Activated CD8-positive, alpha-beta T cell treated with anti-CD3 and anti-CD28 coated beads for 36 hours (primary cell): Measurements from ENCODE around the gene MEF2C. TPM values are rescaled to one million over a fixed set of nuclear protein-coding genes. Genes with fewer than 3 reads are reported as not detected.
A peak's percentile ranks its signal among the peaks of the same experiment; 100 is the strongest.

Experiments
- ATAC-seq: fragments of 200-7000 bp; cut with Tn5 transposase; one replicate; pipeline ENCODE4 v1.10.0; 2021; ENCODE audit warnings: mild to moderate bottlenecking, moderate library complexity
- CTCF ChIA-PET: fragments of 350-600 bp; sonication (Branson Sonifier 250); formaldehyde crosslinking; loops from one replicate; lab custom pipeline; 2021; ENCODE audit warnings: antibody characterized with exemption; lab: Charles Lee
- POLR2A ChIA-PET: fragments of 350-600 bp; sonication (Branson Sonifier 250); formaldehyde crosslinking; loops from one replicate; lab custom pipeline; 2021; ENCODE audit warnings: antibody characterized with exemption; lab: Charles Lee
- DNase-seq: peaks from one replicate; pipeline ENCODE4 v3.0.0-alpha.2; 2020
- H3K27ac Mint-ChIP-seq: one replicate; pipeline ENCODE4 v1.8.0; 2021; ENCODE audit warnings: mild to moderate bottlenecking, mixed read lengths
- H3K27me3 Mint-ChIP-seq: one replicate; pipeline ENCODE4 v1.8.0; 2021; ENCODE audit warnings: mixed read lengths
- H3K36me3 Mint-ChIP-seq: one replicate; pipeline ENCODE4 v1.8.0; 2021; ENCODE audit warnings: low read depth, mixed read lengths
- H3K4me1 Mint-ChIP-seq: one replicate; pipeline ENCODE4 v1.8.0; 2021; ENCODE audit warnings: low read depth, mixed read lengths
- H3K4me3 Mint-ChIP-seq: one replicate; pipeline ENCODE4 v1.8.0; 2021; ENCODE audit warnings: mild to moderate bottlenecking, moderate library complexity, mixed read lengths
- H3K9me3 Mint-ChIP-seq: one replicate; pipeline ENCODE4 v1.8.0; 2021; ENCODE audit warnings: mixed read lengths
- CTCF ChIP-seq: fragments of 200-600 bp; IDR thresholded peaks from one replicate; pipeline ENCODE4 v1.8.0; 2022; ENCODE audit warnings: antibody characterized with exemption, mild to moderate bottlenecking
- intact Hi-C: fragments of 100-400 bp; cut with micrococcal nuclease; formaldehyde crosslinking; loops from one replicate; pipeline ENCODE4 v1.10.0; 2022
- total RNA-seq, 2 experiments: library from RNA; stranded (reverse); gene quantifications; one replicate each; pipeline ENCODE4 v1.2.3, GENCODE V29; 2021

MEF2C gene
- total RNA-seq, 2 experiments from 2014 or later, result 0.27 to 1.3 TPM

GRCh38 chr5:88890070-88890781 lies 7.2 kb upstream of the MEF2C start:
- H3K9me3 Mint-ChIP-seq, result no peaks in the 10 kb centered on the region
- ChIA-PET POLR2A (no interaction called here), CTCF (interaction anchor here (0.8 to 3.1 kb wide), 2 partner anchors 161 to 575 kb away, joined by 3 to 13 read pairs; no protein-coding TSS in a partner anchor)
- intact Hi-C loops, result no loop called here
- H3K27ac Mint-ChIP-seq, result no peak overlapping the region
- ATAC-seq (no peak), DNase-seq (no peak)
- no peak overlapping the region for H3K4me3 Mint-ChIP-seq
- no peaks in the 10 kb centered on the region for H3K36me3 Mint-ChIP-seq
- no peak for TF ChIP-seq CTCF
- H3K27me3 Mint-ChIP-seq, result peaks cover 43% of the 10 kb centered on the region
- peaks cover 4% of the 10 kb centered on the region for H3K4me1 Mint-ChIP-seq

DNA sequence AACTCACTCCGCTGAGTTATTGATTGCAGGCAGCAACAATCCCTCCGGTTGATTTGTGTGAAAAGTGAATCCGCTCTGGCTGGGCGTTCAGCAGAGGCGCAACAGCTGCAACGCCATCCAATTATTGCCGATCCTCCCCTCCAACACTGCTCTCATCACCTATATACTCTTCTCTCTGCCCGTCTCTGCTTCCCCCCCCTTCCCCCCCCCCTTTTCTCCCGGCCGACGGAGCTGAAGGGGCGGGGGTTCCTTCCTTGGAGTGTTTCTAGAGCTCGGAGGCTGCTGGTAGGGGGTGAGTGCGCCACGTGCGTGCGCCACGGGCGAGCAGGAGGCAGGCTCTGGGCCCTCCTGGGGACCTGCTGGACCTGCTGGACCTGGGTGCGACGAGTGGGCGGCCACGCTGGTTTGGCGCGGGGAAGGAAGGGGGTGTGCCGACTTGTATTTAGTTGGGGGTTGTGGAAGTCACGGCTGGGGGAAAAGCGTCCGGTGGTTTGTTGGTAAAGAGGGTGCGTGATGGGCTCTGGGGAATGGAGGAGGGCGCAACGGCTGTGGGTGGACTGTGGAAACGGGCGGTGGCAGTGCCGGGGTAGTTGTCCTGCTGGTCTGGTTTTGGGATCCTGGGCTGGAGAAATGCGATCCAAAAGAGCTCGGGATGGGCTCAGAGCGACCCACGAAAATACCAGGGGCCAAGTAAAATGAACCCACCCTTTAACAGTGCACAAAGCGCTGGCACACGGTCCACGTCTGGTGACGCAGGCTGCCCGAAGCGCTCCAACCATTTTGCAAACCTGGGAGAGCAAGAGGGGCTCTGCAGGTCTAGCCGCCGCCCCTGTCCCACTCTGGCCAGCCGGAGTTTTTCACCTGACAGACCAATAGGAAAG lies 6.4 kb upstream of the MEF2C start:
- TF ChIP-seq CTCF, result no peak
- ChIA-PET POLR2A (no interaction called here), CTCF (interaction anchor here (0.8 to 3.1 kb wide), 2 partner anchors 160 to 576 kb away, joined by 3 to 13 read pairs; no protein-coding TSS in a partner anchor)
- Mint-ChIP-seq H3K36me3 (no peaks in the 10 kb centered on the region), H3K27me3 (peaks cover 49% of the 10 kb centered on the region), H3K4me1 (peaks cover 4% of the 10 kb centered on the region), H3K4me3 (peak overlapping the region; percentile 17), H3K9me3 (no peaks in the 10 kb centered on the region), H3K27ac (no peak overlapping the region)
- intact Hi-C loops, result no loop called here
- ATAC-seq, result no peak
- DNase-seq, result no peak

DNA sequence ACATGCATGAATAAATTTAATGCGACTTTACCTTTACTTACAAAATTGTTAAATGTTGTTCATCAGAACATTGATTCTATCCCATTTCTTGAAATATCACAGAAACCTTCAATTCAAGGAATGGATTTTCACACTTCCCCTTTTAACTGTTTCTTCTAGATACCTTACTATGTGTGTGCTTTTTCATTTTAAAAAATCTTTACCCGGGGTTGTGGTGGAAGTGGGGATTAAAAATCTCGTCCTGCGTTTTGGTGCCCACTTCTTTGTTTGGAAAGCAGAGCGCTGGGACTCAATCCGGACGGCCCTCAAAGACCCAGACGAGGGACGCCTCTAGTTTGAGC lies 5.8 kb upstream of the MEF2C start:
- no peak for TF ChIP-seq CTCF
- H3K4me1 Mint-ChIP-seq, result peaks cover 9% of the 10 kb centered on the region
- POLR2A ChIA-PET, result no interaction called here
- no peaks in the 10 kb centered on the region for H3K36me3 Mint-ChIP-seq
- DNase-seq, result no peak
- H3K4me3 Mint-ChIP-seq, result no peak overlapping the region
- H3K27ac Mint-ChIP-seq, result no peak overlapping the region
- intact Hi-C loops, result no loop called here
- CTCF ChIA-PET, result no interaction called here
- no peak for ATAC-seq
- H3K27me3 Mint-ChIP-seq, result peaks cover 55% of the 10 kb centered on the region
- H3K9me3 Mint-ChIP-seq, result no peaks in the 10 kb centered on the region

- Mint-ChIP-seq H3K9me3 (no peaks in the 10 kb centered on the region), H3K27me3 (peaks cover 59% of the 10 kb centered on the region), H3K4me3 (no peak overlapping the region), H3K36me3 (no peaks in the 10 kb centered on the region), H3K4me1 (peaks cover 13% of the 10 kb centered on the region), H3K27ac (no peak overlapping the region)
- CTCF ChIA-PET, result no interaction called here
- ATAC-seq, result no peak
- DNase-seq, result no peak
- POLR2A ChIA-PET, result no interaction called here
- intact Hi-C loops, result no loop called here
- no peak for TF ChIP-seq CTCF
These were observed 5.3 kb upstream of the MEF2C start for GRCh38 chr5:88888291-88888690.

- peaks cover 20% of the 10 kb centered on the region for H3K4me1 Mint-ChIP-seq
- peaks cover 63% of the 10 kb centered on the region for H3K27me3 Mint-ChIP-seq
- ATAC-seq (no peak), DNase-seq (no peak)
- H3K36me3 Mint-ChIP-seq, result no peaks in the 10 kb centered on the region
- ChIA-PET CTCF (no interaction called here), POLR2A (no interaction called here)
- no peak for TF ChIP-seq CTCF
- H3K9me3 Mint-ChIP-seq, result no peaks in the 10 kb centered on the region
- no peak overlapping the region for H3K4me3 Mint-ChIP-seq
- H3K27ac Mint-ChIP-seq, result no peak overlapping the region
- intact Hi-C loops, result no loop called here
These were observed 4.4 kb upstream of the MEF2C start for GRCh38 chr5:88887342-88887741.
